Activated CD4-positive, alpha-beta T cell treated with anti-CD3 and anti-CD28 coated beads, Interleukin-2, amount 10 ng/mL, durations not matched to agents 7 days and 5 days (primary cell): ENCODE data around the gene FBXO44. TPM values are rescaled to one million over a fixed set of nuclear protein-coding genes. Genes with fewer than 3 reads are reported as not detected.
A peak's percentile ranks its signal among the peaks of the same experiment; 100 is the strongest.

Experiments
- CTCF ChIA-PET: fragments of 350-600 bp; sonication (Branson Sonifier 250); formaldehyde crosslinking; loops from one replicate; lab custom pipeline; 2021; ENCODE audit warnings: antibody characterized with exemption; lab: Charles Lee
- POLR2A ChIA-PET: fragments of 350-600 bp; sonication (Branson Sonifier 250); formaldehyde crosslinking; loops from one replicate; lab custom pipeline; 2021; ENCODE audit warnings: antibody characterized with exemption; lab: Charles Lee
- DNase-seq: peaks from one replicate; pipeline ENCODE4 v3.0.0-alpha.2; 2020
- H3K27ac Mint-ChIP-seq: one replicate; pipeline ENCODE4 v1.8.0; 2021; ENCODE audit warnings: mild to moderate bottlenecking, moderate library complexity, mixed read lengths
- H3K27me3 Mint-ChIP-seq: one replicate; pipeline ENCODE4 v1.8.0; 2021; ENCODE audit warnings: mixed read lengths
- H3K36me3 Mint-ChIP-seq: one replicate; pipeline ENCODE4 v1.8.0; 2021; ENCODE audit warnings: low read depth, mixed read lengths
- H3K4me1 Mint-ChIP-seq: one replicate; pipeline ENCODE4 v1.8.0; 2021; ENCODE audit warnings: mixed read lengths
- H3K4me3 Mint-ChIP-seq: one replicate; pipeline ENCODE4 v1.8.0; 2021; ENCODE audit warnings: mild to moderate bottlenecking, moderate library complexity, mixed read lengths
- H3K9me3 Mint-ChIP-seq: one replicate; pipeline ENCODE4 v1.8.0; 2021; ENCODE audit warnings: mixed read lengths
- total RNA-seq, 2 experiments: library from RNA; stranded (reverse); gene quantifications; one replicate each; pipeline ENCODE4 v1.2.3, GENCODE V29; 2021

FBXO44 gene
- total RNA-seq, 2 experiments from 2014 or later, result 32.6 to 37.8 TPM

DNA sequence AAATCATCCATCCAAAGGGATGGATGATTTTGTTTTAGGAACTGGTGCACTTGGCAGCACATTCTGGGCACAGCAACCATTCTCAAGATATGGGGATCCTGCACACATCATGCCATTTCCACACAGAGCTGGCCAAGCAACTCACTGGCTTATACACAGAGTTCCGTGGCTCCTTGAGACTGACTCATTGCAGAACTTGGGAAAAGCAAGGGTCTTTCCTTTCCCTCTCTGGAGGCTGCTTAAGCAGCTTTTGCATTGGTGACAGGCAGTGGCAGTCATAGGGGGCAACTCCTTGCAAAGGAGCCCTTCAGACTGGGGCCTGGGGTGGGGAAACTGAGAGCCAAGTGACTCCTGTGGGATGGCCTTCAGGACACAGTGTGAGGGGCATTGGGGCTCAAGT lies 28.1 kb downstream of the FBXO44 start:
- no peak overlapping the region for H3K4me3 Mint-ChIP-seq
- DNase-seq, result no peak
- CTCF ChIA-PET, result interaction anchor here (1.2 to 3.9 kb wide), 5 partner anchors 11 to 645 kb away, joined by 4 to 32 read pairs (median 4); partner anchors contain the start of gene FBXO6
- peaks cover 17% of the 10 kb centered on the region for H3K4me1 Mint-ChIP-seq
- POLR2A ChIA-PET, result interaction anchor here (0.7 kb wide), 1 partner anchor 30 kb away, joined by 3 read pairs; no protein-coding TSS in a partner anchor
- H3K9me3 Mint-ChIP-seq, result no peaks in the 10 kb centered on the region
- no peak overlapping the region for H3K27ac Mint-ChIP-seq
- H3K27me3 Mint-ChIP-seq, result peaks cover 17% of the 10 kb centered on the region
- H3K36me3 Mint-ChIP-seq, result no peaks in the 10 kb centered on the region

DNA sequence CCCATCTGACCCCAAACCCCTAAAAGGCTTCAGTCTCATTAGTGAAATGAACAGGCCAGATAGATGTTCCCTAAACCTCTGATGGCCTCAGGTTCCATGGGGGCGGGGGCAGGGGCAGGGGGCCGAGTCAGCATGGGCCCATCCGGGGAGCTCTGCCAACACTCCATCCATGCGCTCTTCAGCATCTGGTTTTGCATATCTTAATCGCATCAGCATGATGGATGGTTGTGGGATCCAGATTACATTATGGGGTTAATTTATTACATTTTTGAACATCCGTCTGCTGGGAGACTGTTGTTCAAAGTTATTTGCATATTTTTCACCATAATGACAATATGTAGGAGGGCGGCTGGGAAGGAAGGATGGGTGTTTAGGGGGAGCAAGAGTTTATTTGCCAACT lies 29.4 kb downstream of the FBXO44 start:
- ChIA-PET POLR2A (interaction anchor here (0.7 kb wide), 1 partner anchor 611 kb away, joined by 3 read pairs; no protein-coding TSS in a partner anchor), CTCF (interaction anchor here (1.4 to 3.9 kb wide), 3 partner anchors 12 to 646 kb away, joined by 4 to 32 read pairs (median 4); partner anchors contain the start of gene FBXO6)
- no peaks in the 10 kb centered on the region for H3K36me3 Mint-ChIP-seq
- H3K4me3 Mint-ChIP-seq, result no peak overlapping the region
- peaks cover 27% of the 10 kb centered on the region for H3K27me3 Mint-ChIP-seq
- H3K4me1 Mint-ChIP-seq, result peaks cover 14% of the 10 kb centered on the region
- no peak overlapping the region for H3K27ac Mint-ChIP-seq
- DNase-seq, result no peak
- no peaks in the 10 kb centered on the region for H3K9me3 Mint-ChIP-seq

DNA sequence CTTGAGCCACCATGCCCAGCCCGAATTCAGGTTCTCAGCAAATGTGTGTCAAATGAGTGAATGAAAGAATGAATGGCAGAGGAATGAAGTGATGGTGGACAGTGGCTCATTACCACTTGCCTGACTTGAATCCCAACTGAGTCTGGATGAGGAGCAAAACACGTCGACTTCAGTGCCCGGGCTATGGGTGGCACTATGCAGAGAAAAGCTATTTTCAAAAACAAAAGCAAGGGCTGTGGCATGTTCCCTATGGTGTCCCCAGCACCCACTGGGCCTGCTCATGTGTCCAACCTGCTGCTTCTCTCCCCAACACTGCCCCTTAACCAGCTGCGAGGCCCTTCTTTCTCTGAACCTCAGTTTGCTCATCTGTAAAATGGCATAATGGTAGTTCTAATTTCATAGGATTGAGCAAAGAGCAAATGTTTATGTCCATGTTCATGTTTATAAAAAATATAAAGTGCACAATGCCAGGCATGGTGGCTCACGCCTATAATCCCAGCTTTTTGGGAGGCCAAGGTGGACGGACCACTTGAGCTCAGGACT lies 30.6 kb downstream of the FBXO44 start:
- POLR2A ChIA-PET, result no interaction called here
- Mint-ChIP-seq H3K4me1 (peaks cover 7% of the 10 kb centered on the region), H3K36me3 (no peaks in the 10 kb centered on the region), H3K27me3 (peaks cover 38% of the 10 kb centered on the region), H3K9me3 (no peaks in the 10 kb centered on the region), H3K27ac (no peak overlapping the region), H3K4me3 (no peak overlapping the region)
- CTCF ChIA-PET, result interaction anchor here (1.0 to 1.3 kb wide), 4 partner anchors 9 to 33 kb away, joined by 3 to 7 read pairs (median 4); partner anchors contain the start of gene FBXO6
- no peak for DNase-seq

DNA sequence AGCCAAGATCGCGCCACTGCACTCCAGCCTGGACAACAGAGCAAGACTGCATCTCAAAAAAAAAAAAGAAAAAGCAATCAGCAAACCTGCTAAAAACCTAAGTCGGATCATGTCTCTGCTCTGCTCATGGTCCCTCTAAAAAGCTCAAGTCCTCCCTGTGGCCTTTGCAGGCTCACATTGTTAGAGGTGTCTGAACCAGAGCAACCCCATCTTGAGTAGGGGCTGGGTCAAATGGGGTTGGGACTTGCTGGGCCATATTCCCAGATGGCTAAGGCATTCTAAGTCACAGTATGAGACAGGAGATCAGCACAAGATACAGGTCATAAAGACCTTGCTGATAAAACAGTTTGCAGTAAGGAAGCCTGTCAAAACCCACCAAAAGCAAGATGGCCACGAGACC lies 33.8 kb downstream of the FBXO44 start:
- Mint-ChIP-seq H3K9me3 (no peaks in the 10 kb centered on the region), H3K4me3 (no peak overlapping the region), H3K27ac (no peak overlapping the region), H3K27me3 (peaks cover 53% of the 10 kb centered on the region), H3K4me1 (peaks cover 23% of the 10 kb centered on the region), H3K36me3 (no peaks in the 10 kb centered on the region)
- no peak for DNase-seq
- ChIA-PET POLR2A (no interaction called here), CTCF (no interaction called here)

DNA sequence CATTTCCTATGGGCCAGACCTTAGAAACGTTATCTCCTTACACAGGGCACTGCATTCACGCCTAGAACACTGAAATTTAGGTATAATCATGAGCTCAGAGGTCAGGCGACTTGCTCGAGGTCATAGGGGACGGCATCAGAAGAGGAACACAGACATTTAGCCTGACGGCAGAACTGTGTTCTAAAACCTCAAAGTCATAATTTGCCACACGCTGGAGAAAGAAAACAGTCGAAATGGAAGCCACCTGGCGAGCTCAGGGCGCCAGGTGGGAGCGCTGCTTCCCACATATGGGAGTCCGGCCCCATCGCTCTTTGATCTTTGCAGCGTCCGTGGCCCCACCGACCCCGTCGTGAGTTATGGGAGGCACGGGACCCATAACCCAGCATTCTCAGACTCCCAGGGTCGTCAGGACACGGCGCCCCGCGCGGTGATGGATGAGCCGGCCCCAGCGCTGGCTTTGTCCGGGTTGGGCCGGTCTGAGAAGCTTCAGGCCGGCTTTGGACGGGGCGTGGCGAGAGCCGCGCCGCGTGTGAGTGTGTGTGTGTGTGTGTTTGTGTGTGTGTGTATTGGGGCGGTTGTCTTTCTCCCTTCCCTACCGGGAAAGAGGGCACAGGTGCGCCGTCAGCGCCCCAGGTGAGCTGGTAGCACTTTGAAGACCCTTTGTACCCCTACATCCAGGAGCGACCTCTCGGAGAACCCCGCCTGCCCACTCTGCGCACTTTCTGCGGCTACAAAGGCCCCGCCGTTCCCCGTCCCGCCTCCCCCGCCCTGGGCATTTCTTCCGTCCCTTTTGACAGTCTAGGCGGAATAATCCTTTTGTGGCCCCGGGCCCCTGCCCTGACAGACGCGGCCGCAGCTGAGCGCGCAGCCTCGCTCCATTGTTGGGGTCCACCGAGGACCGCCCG lies 36.0 kb downstream of the FBXO44 start:
- Mint-ChIP-seq H3K9me3 (no peaks in the 10 kb centered on the region), H3K27me3 (peaks cover 58% of the 10 kb centered on the region), H3K4me1 (peaks cover 28% of the 10 kb centered on the region), H3K4me3 (no peak overlapping the region), H3K27ac (no peak overlapping the region), H3K36me3 (no peaks in the 10 kb centered on the region)
- DNase-seq, result no peak
- ChIA-PET POLR2A (no interaction called here), CTCF (interaction anchor here (0.5 to 1.7 kb wide), 5 partner anchors 8 to 531 kb away, joined by 3 to 5 read pairs (median 3); partner anchors contain the start of gene FBXO6)

DNA sequence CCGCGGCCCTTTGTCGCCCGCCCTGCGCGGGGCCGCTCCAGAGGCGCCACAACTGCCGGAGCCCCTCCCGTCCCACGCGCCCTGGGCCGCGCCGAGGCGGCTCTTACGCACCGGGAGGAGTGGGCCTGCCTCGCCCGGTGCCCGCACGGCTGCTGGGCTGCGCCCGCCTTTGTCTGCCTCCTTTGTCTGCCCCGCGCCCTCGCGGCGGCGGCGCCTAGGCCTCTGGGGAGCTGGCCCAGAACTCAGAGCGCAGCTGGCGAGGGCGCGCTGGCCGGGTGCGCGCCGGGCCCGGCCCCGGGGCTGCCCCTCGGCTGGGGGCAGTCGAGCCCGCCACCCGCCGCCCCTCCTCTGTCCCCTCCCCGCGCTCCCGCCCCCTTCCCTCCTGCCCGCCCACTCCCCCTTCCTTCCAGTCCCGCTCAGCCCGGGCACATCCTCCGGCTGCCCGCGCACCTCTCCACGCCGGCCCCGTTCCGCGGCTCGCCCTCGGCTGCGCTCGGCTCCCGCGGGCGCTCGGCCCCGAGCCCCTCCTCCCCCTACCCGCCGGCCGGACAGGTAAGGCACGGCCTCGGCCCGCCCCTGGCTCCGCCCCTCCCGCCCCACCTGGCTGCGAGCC lies 36.7 kb downstream of the FBXO44 start, which contains the start of gene DRAXIN:
DRAXIN (plus strand) TSS at position 409 of the 613 bp plus-strand sequence. CDS start 14,549 bp downstream, outside the sequence.
- H3K27ac Mint-ChIP-seq, result peak within 1 kb of the TSS; percentile 73
- H3K36me3 Mint-ChIP-seq, result no peaks in the 10 kb centered on the region

DNA sequence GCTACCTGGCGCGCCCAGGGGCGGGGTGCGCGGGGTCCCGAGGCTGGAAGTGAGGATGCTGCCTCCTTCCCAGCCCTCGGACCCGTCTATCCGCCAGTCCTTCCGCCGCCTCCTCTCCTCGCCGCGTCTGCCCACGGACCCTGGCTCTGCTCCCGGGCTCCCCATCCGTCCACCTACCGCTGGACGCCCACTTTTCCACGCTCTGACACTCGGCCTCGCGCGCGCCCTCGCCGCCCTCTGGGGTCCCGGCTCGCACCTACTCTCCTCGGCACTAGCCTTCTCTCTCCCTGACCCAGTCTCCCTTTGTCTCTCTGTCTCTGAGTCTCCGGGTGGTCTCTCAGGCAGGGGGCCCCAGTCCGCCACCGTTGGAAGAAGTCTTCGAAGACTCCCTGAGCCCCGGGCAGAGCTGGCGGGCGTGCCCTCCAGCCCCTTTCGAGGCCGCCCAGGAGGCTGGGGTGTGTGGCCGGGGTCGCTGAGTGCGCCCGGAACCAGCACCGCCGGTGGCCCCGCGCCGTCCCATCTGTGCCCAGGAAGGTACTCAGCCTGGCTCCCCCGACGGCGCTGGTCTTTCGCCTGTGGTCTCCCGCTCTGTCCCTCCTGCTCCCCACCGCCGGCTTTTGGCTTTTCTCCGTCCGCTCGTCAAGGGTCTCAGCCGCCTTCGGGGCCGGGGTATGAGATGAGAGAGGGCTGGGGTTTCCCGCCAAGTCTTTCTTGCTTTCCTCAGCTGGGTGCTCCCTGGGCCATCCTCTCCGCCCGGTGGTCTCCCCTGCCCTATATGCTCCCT lies 37.4 kb downstream of the FBXO44 start:
- Mint-ChIP-seq H3K27me3 (peaks cover 56% of the 10 kb centered on the region), H3K4me1 (peaks cover 28% of the 10 kb centered on the region), H3K27ac (peak overlapping the region; percentile 73)

More for the DNA sequence above, 36.7 kb downstream of the FBXO44 start, which contains the start of gene DRAXIN:
- DNase-seq, result peak; percentile 11
- Mint-ChIP-seq H3K4me1 (peaks cover 28% of the 10 kb centered on the region), H3K9me3 (no peaks in the 10 kb centered on the region), H3K4me3 (peak within 1 kb of the TSS; percentile 55), H3K27me3 (peaks cover 56% of the 10 kb centered on the region)
- CTCF ChIA-PET, result interaction anchor here (1.2 to 1.7 kb wide), 2 partner anchors 28 to 45 kb away, joined by 3 to 5 read pairs; partner anchors contain the start of gene FBXO6
- POLR2A ChIA-PET, result no interaction called here

DNA sequence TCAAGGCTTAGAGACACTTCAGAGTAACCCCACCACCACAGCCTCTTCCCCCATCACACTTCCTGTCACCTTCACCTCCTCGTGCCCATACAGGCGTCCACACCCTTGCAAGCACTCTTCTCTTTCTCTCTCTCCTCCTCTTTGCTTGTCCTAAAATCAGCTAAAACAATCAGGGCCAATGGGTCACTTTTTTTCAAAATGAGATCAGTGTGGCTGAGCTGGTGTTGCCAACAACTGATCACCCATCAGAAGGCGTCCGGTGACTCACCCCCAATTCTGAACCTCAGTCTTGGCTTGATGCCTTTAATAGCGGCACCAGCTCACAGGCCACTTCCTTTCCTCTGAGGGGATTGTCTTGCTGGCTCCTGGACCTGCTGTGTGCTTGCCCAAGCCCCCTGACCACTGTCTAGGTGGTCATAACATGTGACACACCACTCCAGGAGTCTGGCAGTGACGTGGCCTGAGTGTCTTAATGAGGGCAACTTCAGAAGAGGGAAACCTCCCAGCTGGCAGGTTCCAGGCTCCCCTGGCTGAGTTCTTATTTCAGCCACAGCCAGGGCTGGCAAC lies 38.4 kb downstream of the FBXO44 start:
- no peaks in the 10 kb centered on the region for H3K36me3 Mint-ChIP-seq
- ChIA-PET CTCF (interaction anchor here (1.0 to 1.3 kb wide), 3 partner anchors 27 to 43 kb away, joined by 3 to 5 read pairs (median 4); partner anchors contain the start of gene FBXO6), POLR2A (interaction anchor here (0.6 kb wide), 1 partner anchor 14 kb away, joined by 5 read pairs; no protein-coding TSS in a partner anchor)
- H3K4me3 Mint-ChIP-seq, result peak overlapping the region; percentile 51
- H3K4me1 Mint-ChIP-seq, result peaks cover 28% of the 10 kb centered on the region
- H3K27ac Mint-ChIP-seq, result peak overlapping the region; percentile 73
- peak; percentile 49 for DNase-seq
- peaks cover 50% of the 10 kb centered on the region for H3K27me3 Mint-ChIP-seq
- H3K9me3 Mint-ChIP-seq, result no peaks in the 10 kb centered on the region

More for the DNA sequence above, 37.4 kb downstream of the FBXO44 start:
- no peaks in the 10 kb centered on the region for H3K9me3 Mint-ChIP-seq
- POLR2A ChIA-PET, result no interaction called here
- H3K36me3 Mint-ChIP-seq, result no peaks in the 10 kb centered on the region
- H3K4me3 Mint-ChIP-seq, result peak overlapping the region; percentile 55
- CTCF ChIA-PET, result interaction anchor here (1.3 kb wide), 1 partner anchor 27 kb away, joined by 4 read pairs; the partner anchor contains the start of gene FBXO6
- no peak for DNase-seq

DNA sequence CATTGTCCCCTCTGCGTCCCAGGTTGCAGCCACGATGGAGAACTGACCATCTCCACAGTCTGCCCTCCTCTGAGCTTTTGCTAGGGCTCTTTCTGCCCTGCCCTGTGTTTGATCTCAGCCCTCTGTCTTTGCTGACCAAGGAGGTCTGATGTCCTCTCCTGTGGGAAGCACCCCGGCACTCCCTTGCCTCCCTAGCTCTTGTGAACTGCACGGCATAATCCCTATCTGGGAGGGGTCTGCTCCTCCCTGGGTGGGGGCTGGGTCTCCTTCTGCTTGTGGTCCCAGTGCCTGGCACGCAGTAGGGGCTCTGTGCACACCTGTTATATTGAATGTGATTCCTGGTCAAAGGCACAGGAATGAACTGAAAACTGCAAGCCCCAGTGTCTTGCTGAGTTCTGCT lies 39.2 kb downstream of the FBXO44 start:
- Mint-ChIP-seq H3K27me3 (peaks cover 44% of the 10 kb centered on the region), H3K36me3 (no peaks in the 10 kb centered on the region), H3K9me3 (no peaks in the 10 kb centered on the region), H3K4me1 (peaks cover 28% of the 10 kb centered on the region), H3K4me3 (no peak overlapping the region), H3K27ac (peak overlapping the region; percentile 39)
- CTCF ChIA-PET, result interaction anchor here (0.8 to 2.5 kb wide), 7 partner anchors 8 to 29 kb away, joined by 3 to 7 read pairs (median 4); partner anchors contain the start of gene FBXO6
- POLR2A ChIA-PET, result no interaction called here
- DNase-seq, result no peak

DNA sequence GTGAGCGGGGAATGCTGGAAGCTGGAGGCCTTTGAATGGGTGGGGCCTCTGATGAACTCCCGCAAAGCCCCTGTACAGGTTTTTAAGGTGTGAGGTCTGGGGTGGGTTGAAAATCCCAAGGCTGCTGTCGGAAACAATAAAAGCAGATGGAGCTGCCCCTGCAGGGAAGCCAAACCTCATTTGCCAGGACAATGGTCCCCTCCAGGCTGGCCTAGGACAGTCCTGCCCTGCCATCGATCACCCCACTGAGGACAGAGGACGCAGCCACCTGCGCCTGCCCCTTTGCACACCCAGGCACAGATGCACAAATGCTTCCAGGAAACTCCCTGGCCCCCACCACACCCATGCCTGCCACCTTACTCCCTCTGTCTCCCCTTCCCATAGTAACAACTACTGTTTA lies 41.2 kb downstream of the FBXO44 start:
- no peaks in the 10 kb centered on the region for H3K9me3 Mint-ChIP-seq
- ChIA-PET CTCF (interaction anchor here (0.7 to 2.5 kb wide), 5 partner anchors 13 to 1687 kb away, joined by 3 to 7 read pairs (median 4); no protein-coding TSS in a partner anchor), POLR2A (no interaction called here)
- H3K4me1 Mint-ChIP-seq, result peaks cover 20% of the 10 kb centered on the region
- H3K27me3 Mint-ChIP-seq, result peaks cover 30% of the 10 kb centered on the region
- H3K4me3 Mint-ChIP-seq, result no peak overlapping the region
- no peak for DNase-seq
- H3K27ac Mint-ChIP-seq, result no peak overlapping the region
- H3K36me3 Mint-ChIP-seq, result no peaks in the 10 kb centered on the region

DNA sequence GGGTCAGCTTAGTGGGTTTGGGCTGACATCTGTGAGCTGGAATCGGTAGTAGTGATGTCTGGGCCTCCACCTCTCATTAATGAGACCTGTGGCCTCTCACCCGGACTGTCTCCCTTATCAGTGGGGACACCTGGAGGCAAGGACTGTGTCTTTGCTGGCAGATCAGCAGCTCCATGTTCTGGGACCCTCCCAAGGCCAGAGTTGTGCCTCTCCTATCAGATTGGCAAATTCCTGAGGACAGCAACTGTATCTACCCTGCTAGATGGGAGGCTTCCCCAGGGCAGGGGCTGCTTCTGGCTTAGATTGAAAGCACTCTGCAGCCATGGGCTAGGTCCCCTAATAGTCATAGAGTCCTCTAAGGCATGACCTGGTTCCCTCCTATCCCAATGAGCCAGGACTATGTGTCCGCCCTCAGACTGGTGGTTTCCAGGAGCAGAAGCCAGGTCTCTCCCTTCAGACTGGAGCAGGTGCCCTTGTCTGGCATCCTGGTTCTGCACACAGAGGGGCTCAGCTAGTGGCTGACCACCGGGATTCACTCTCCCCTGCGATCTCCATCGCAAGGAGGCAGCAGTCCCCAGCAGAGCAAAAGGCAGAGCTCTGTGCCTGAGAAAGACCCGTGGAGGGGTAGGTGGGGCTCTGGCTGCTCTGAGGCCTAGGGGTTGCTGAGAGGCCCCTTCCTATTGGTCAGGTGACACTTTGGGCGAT lies 42.7 kb downstream of the FBXO44 start:
- CTCF ChIA-PET, result interaction anchor here (0.6 to 1.2 kb wide), 4 partner anchors 23 to 1322 kb away, joined by 3 to 4 read pairs (median 3); no protein-coding TSS in a partner anchor
- DNase-seq, result no peak
- POLR2A ChIA-PET, result no interaction called here
- H3K9me3 Mint-ChIP-seq, result no peaks in the 10 kb centered on the region
- no peaks in the 10 kb centered on the region for H3K36me3 Mint-ChIP-seq
- peaks cover 17% of the 10 kb centered on the region for H3K4me1 Mint-ChIP-seq
- no peak overlapping the region for H3K4me3 Mint-ChIP-seq
- no peak overlapping the region for H3K27ac Mint-ChIP-seq
- peaks cover 30% of the 10 kb centered on the region for H3K27me3 Mint-ChIP-seq
